K562 (cell line): Measurements from ENCODE around the gene GCNT1. TPM values are rescaled to one million over a fixed set of nuclear protein-coding genes. Genes with fewer than 3 reads are reported as not detected.

Experiments used
- ATAC-seq: fragments of 200-7000 bp; cut with Tn5 transposase; 3 replicates; pipeline ENCODE4 v1.9.1; 2020; ENCODE audit warnings: moderate library complexity
- BruUV-seq: library from RNA; stranded (reverse); fragments of 400-500 nt; replicated peaks from 2 replicates; lab custom pipeline; 2021; lab: Mats Ljungman, UMichigan
- CTCF ChIA-PET: fragments of 300-600 bp; formaldehyde crosslinking; extraction: SDS; loops from one replicate; lab custom pipeline; 2021; ENCODE audit warnings: low intra/inter-chr PET ratio; lab: Yijun Ruan, JAX
- POLR2A ChIA-PET: fragments of 300-600, 350-650 bp; sonication (Branson Sonifier 250); formaldehyde crosslinking; extraction: SDS; loops from one replicate; lab custom pipeline; 2021; ENCODE audit warnings: antibody characterized with exemption, inconsistent platforms; lab: Yijun Ruan, JAX
- DNase-seq, 4 experiments: peaks; one replicate each; pipeline versions ENCODE4 v3.0.0 to v3.0.0-alpha.2; 2011 to 2018; ENCODE audit warnings: low spot score in 3 of 4, mixed read lengths in 3 of 4; ENCODE audit errors: extremely low read depth in 1 of 4
- FAIRE-seq: peaks from 2 replicates; lab custom pipeline; 2011; peaks lifted over from hg19 to GRCh38; lab: Jason Lieb, UNC
- H2AFZ ChIP-seq: 2 replicates; pipeline ENCODE4 v1.6.0; 2011; ENCODE audit warnings: low read depth, low read length, control low read depth, inconsistent platforms
- H3K27ac ChIP-seq: fragments of 200-600 bp; 3 replicates; pipeline ENCODE4 v1.8.0; 2011; ENCODE audit warnings: low read depth, mild to moderate bottlenecking, control low read depth, inconsistent platforms, low read length, moderate library complexity, mixed read lengths; ENCODE audit errors: extremely low read depth
- H3K27me3 ChIP-seq, 2 experiments: fragments of 300-600 bp in 1 of 2; 2 replicates in 1 of 2; 3 replicates in 1 of 2; pipeline versions ENCODE4 v1.6.0 to v1.8.0; 2011; ENCODE audit warnings: inconsistent platforms in 2 of 2, low read length in 2 of 2, mild to moderate bottlenecking in 1 of 2, mixed read lengths in 1 of 2, moderate library complexity in 1 of 2; ENCODE audit not compliant: control insufficient read depth in 2 of 2, insufficient read depth in 2 of 2
- H3K36me3 ChIP-seq: fragments of 300-600 bp; 3 replicates; pipeline ENCODE4 v1.8.0; 2011; ENCODE audit warnings: mild to moderate bottlenecking, low read length, inconsistent platforms; ENCODE audit not compliant: control insufficient read depth, insufficient read depth
- H3K4me1 ChIP-seq, 2 experiments: fragments of 200-600 bp in 1 of 2; replicated peaks in 1 of 2; 2 replicates in 1 of 2; 3 replicates in 1 of 2; pipeline versions ENCODE4 v1.5.1 to v1.8.0; 2011; ENCODE audit warnings: inconsistent platforms in 2 of 2, low read length in 2 of 2, mild to moderate bottlenecking in 1 of 2, mixed read lengths in 1 of 2, moderate library complexity in 1 of 2; ENCODE audit not compliant: control insufficient read depth in 2 of 2, insufficient read depth in 2 of 2
- H3K4me2 ChIP-seq: 2 replicates; pipeline ENCODE4 v1.6.1; 2011; ENCODE audit warnings: low read length, control low read depth, inconsistent platforms, mixed read lengths; ENCODE audit not compliant: insufficient read depth
- H3K4me3 ChIP-seq: fragments of 200-600 bp; sonication (generic), shearing (Covaris generic); 2 replicates; pipeline ENCODE4 v1.5.1; 2016; ENCODE audit warnings: control low read depth, inconsistent platforms
- H3K79me2 ChIP-seq: fragments of 200-600 bp; 3 replicates; pipeline ENCODE4 v1.8.0; 2011; ENCODE audit warnings: low read length, inconsistent platforms; ENCODE audit not compliant: control insufficient read depth, insufficient read depth
- H3K9ac ChIP-seq, 2 experiments: 2 replicates each; pipeline versions ENCODE4 v1.6.0 to v1.6.1; 2011; ENCODE audit warnings: low read depth in 2 of 2, low read length in 2 of 2, control low read depth in 1 of 2, inconsistent platforms in 1 of 2, mild to moderate bottlenecking in 1 of 2, mixed read lengths in 1 of 2; ENCODE audit not compliant: insufficient read depth in 1 of 2
- H3K9me1 ChIP-seq: one replicate; pipeline ENCODE4 v1.6.0; 2011; ENCODE audit warnings: inconsistent platforms, mild to moderate bottlenecking, low read length, moderate library complexity; ENCODE audit not compliant: control insufficient read depth, insufficient read depth
- H3K9me3 ChIP-seq: replicated peaks from 2 replicates; pipeline ENCODE4 v1.5.1; 2011; ENCODE audit warnings: low read depth, low read length, inconsistent platforms; ENCODE audit not compliant: control insufficient read depth, insufficient read depth
- H4K20me1 ChIP-seq: replicated peaks from 2 replicates; pipeline ENCODE4 v1.6.1; 2011; ENCODE audit warnings: low read length, inconsistent platforms, mixed read lengths; ENCODE audit not compliant: control insufficient read depth, insufficient read depth
- HNRNPLL ChIP-seq: fragments of 200-400 bp; formaldehyde crosslinking; IDR thresholded peaks from 2 replicates; pipeline ENCODE4 v1.6.1; 2017; ENCODE audit warnings: low read length, low read depth, mild to moderate bottlenecking; ENCODE audit not compliant: poor library complexity, severe bottlenecking
- NFIC ChIP-seq: fragments of 450-650 bp; IDR thresholded peaks from 2 replicates; pipeline ENCODE4 v1.6.1; 2017; ENCODE audit warnings: mild to moderate bottlenecking, inconsistent platforms
- SRF ChIP-seq, 2 experiments: fragments of 250-450, 450-650 bp in 1 of 2; sonication (Bioruptor Pico) in 1 of 2; sonication (generic) in 1 of 2; formaldehyde crosslinking; IDR thresholded peaks; 2 replicates each; pipeline versions ENCODE4 v1.5.0 to v1.5.1; 2020 to 2022; ENCODE audit warnings: mild to moderate bottlenecking in 1 of 2, missing genetic modification reagents in 1 of 2
- ZBTB7A ChIP-seq: IDR thresholded peaks from 2 replicates; pipeline ENCODE4 v1.6.1; 2011; ENCODE audit warnings: low read depth, mild to moderate bottlenecking, low read length, moderate library complexity, borderline replicate concordance; ENCODE audit not compliant: control insufficient read depth
- ZKSCAN1 ChIP-seq: fragments of 150-350 bp; IDR thresholded peaks from 2 replicates; pipeline ENCODE4 v1.6.1; 2016; ENCODE audit warnings: low read depth, low read length
- WGBS: fragments of 100-300 bp; shearing (Covaris generic); methylation state at CpG from one replicate; pipeline ENCODE4 v1.1.6; 2016; ENCODE audit warnings: low coverage, mixed read lengths; ENCODE audit not compliant: insufficient coverage; ENCODE audit errors: missing lambda C conversion rate; 5-methylcytosine and 5-hydroxymethylcytosine counted together
- in situ Hi-C: fragments of 300-500 bp; cut with MboI; formaldehyde crosslinking; loops from 4 replicates; pipeline ENCODE4 v1.15.0; 2018; ENCODE audit warnings: inconsistent platforms, mixed read lengths
- intact Hi-C: fragments of 100-400 bp; cut with micrococcal nuclease; formaldehyde crosslinking; loops from 2 replicates; pipeline ENCODE4 v1.14.2; 2022
- polyA plus RNA-seq, 8 experiments: library from polyadenylated mRNA; depleted of rRNA in 4 of 8; stranded (reverse) in 5 of 8; unstranded in 3 of 8; fragments of >200 nt; fragmentation: Nextera tagmentation in 2 of 8; fragmentation: Illumina TruSeq in 1 of 8; extraction: Ambion mirVana in 2 of 8; extraction: Trizol in 1 of 8; gene quantifications; 2 replicates each; pipeline versions ENCODE4 v1.2.1 to v1.2.3, GENCODE V29; 2011 to 2014; ENCODE audit warnings: inconsistent platforms in 1 of 8, missing spikeins in 1 of 8
- total RNA-seq, 7 experiments: library from RNA; depleted of rRNA in 6 of 7; stranded (reverse); fragments of >200 nt in 6 of 7; fragmentation: Illumina TruSeq in 2 of 7; extraction: Trizol in 2 of 7; gene quantifications; 2 replicates each; pipeline versions ENCODE4 v1.2.1 to v1.2.3, GENCODE V29; 2011 to 2021; ENCODE audit warnings: low replicate concordance in 1 of 7
- TF ChIP-seq, protein P1 (sequence below): sonication (generic); formaldehyde crosslinking; IDR thresholded peaks from 2 replicates; pipeline ENCODE4 v1.8.1; 2023; ENCODE audit warnings: mild to moderate bottlenecking, missing genetic modification reagents
- TF ChIP-seq, protein P2 (sequence below): fragments of 450-650 bp; IDR thresholded peaks from one replicate; pipeline ENCODE4 v1.6.1; 2018; ENCODE audit warnings: mild to moderate bottlenecking, moderate library complexity; ENCODE audit not compliant: partially characterized antibody
- TF ChIP-seq, protein P3 (sequence below): fragments of 450-650 bp; IDR thresholded peaks from 2 replicates; pipeline ENCODE4 v1.6.1; 2014; ENCODE audit warnings: low read depth, mild to moderate bottlenecking, moderate library complexity, borderline replicate concordance

GCNT1 gene
- total and polyA plus RNA-seq, 9 of the 15 experiments (the other 6 are each of a cell fraction or from before 2014, with no cell fraction given) = 0.01 to 0.71 (median 0.10) TPM

DNA sequence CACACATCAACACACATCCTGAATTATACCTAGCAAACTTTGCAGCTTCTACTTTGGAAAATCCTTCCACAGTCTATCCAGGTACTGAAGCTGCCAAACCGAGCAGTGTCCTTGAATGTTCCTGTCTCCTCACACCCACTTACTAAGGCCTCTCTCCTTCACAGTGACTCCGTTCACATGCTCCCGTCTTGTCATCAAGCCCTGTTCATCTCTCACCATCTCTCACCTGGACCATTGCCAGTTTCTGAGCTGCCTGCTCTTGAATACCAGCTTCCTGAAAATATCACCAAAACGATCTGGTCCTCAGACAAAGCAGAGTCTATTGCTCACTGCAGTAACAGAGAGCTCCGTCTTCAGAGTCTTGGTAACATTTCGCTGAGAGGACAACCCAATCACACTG, 57.4 kb downstream of the GCNT1 start:
- no peak overlapping the region for H2AFZ ChIP-seq
- intact Hi-C loops = no loop called here
- TF ChIP-seq, protein P1, sequence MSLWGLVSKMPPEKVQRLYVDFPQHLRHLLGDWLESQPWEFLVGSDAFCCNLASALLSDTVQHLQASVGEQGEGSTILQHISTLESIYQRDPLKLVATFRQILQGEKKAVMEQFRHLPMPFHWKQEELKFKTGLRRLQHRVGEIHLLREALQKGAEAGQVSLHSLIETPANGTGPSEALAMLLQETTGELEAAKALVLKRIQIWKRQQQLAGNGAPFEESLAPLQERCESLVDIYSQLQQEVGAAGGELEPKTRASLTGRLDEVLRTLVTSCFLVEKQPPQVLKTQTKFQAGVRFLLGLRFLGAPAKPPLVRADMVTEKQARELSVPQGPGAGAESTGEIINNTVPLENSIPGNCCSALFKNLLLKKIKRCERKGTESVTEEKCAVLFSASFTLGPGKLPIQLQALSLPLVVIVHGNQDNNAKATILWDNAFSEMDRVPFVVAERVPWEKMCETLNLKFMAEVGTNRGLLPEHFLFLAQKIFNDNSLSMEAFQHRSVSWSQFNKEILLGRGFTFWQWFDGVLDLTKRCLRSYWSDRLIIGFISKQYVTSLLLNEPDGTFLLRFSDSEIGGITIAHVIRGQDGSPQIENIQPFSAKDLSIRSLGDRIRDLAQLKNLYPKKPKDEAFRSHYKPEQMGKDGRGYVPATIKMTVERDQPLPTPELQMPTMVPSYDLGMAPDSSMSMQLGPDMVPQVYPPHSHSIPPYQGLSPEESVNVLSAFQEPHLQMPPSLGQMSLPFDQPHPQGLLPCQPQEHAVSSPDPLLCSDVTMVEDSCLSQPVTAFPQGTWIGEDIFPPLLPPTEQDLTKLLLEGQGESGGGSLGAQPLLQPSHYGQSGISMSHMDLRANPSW (CRISPR knock-in tag) = no peak
- TF ChIP-seq SRF (CRISPR knock-in tag; IDR thresholded peaks at IDR 0.05) (no peak), ZKSCAN1 (no peak), ZBTB7A (no peak), NFIC (peak; percentile 42; the same call in 1 of the 2 replicates), HNRNPLL (no peak)
- TF ChIP-seq, protein P2, sequence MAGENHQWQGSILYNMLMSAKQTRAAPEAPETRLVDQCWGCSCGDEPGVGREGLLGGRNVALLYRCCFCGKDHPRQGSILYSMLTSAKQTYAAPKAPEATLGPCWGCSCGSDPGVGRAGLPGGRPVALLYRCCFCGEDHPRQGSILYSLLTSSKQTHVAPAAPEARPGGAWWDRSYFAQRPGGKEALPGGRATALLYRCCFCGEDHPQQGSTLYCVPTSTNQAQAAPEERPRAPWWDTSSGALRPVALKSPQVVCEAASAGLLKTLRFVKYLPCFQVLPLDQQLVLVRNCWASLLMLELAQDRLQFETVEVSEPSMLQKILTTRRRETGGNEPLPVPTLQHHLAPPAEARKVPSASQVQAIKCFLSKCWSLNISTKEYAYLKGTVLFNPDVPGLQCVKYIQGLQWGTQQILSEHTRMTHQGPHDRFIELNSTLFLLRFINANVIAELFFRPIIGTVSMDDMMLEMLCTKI = no peak
- TF ChIP-seq, protein P3, sequence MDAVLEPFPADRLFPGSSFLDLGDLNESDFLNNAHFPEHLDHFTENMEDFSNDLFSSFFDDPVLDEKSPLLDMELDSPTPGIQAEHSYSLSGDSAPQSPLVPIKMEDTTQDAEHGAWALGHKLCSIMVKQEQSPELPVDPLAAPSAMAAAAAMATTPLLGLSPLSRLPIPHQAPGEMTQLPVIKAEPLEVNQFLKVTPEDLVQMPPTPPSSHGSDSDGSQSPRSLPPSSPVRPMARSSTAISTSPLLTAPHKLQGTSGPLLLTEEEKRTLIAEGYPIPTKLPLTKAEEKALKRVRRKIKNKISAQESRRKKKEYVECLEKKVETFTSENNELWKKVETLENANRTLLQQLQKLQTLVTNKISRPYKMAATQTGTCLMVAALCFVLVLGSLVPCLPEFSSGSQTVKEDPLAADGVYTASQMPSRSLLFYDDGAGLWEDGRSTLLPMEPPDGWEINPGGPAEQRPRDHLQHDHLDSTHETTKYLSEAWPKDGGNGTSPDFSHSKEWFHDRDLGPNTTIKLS = no peak
- BruUV-seq = no TSS peak
- 3% methylated on average over 5 of the region's 6 CpGs for WGBS
- no peaks in the 10 kb centered on the region; a peak in 1 of 5 replicates for H3K4me1 ChIP-seq
- DNase-seq (peak in 1 of 4 experiments; percentile 3), ATAC-seq (no peak), FAIRE-seq (no peak)
- H3K36me3 ChIP-seq = no peaks in the 10 kb centered on the region
- no peaks in the 10 kb centered on the region for H3K79me2 ChIP-seq
- H3K4me3 ChIP-seq = no peak overlapping the region
- POLR2A ChIA-PET = no interaction called here
- no peaks in the 10 kb centered on the region for H3K27me3 ChIP-seq
- H3K9ac ChIP-seq = no peak overlapping the region
- in situ Hi-C loops = no loop called here
- no peak overlapping the region for H3K4me2 ChIP-seq
- no peaks in the 10 kb centered on the region for H3K9me1 ChIP-seq
- H3K27ac ChIP-seq = no peak overlapping the region
- CTCF ChIA-PET = no interaction called here
- H4K20me1 ChIP-seq = no peaks in the 10 kb centered on the region
- no peaks in the 10 kb centered on the region for H3K9me3 ChIP-seq
